HG02943 (cell line): Measurements from ENCODE around the gene PPARG.

Experiments
- ATAC-seq: cut with Tn5 transposase; IDR thresholded peaks from one replicate; pipeline ENCODE4 v1.9.1; 2021; ENCODE audit warnings: mild to moderate bottlenecking, low read depth, moderate library complexity; ENCODE audit not compliant: unreplicated experiment

Gene PPARG

GRCh38 chr3:12339701-12340480 is 51.0 kb downstream of the PPARG start:
- ATAC-seq: no peak

- ATAC-seq: no peak
Measured at GRCh38 chr3:12340506-12340905, 51.6 kb downstream of the PPARG start.

GRCh38 chr3:12342151-12342550 is 53.3 kb downstream of the PPARG start:
- no peak for ATAC-seq

GRCh38 chr3:12343047-12343501 is 54.2 kb downstream of the PPARG start:
- ATAC-seq: no peak

- ATAC-seq: no peak
Measured at GRCh38 chr3:12345141-12345561, 56.3 kb downstream of the PPARG start.

GRCh38 chr3:12345584-12346494 is 57.0 kb downstream of the PPARG start:
- no peak for ATAC-seq

GRCh38 chr3:12347301-12347700 is 58.4 kb downstream of the PPARG start:
- ATAC-seq: no peak

GRCh38 chr3:12349895-12350811 is 61.3 kb downstream of the PPARG start:
- no peak for ATAC-seq

GRCh38 chr3:12351145-12351544 is 62.3 kb downstream of the PPARG start:
- ATAC-seq: no peak

- no peak for ATAC-seq
Measured at GRCh38 chr3:12352253-12352652, 63.4 kb downstream of the PPARG start.

- no peak for ATAC-seq
Measured at GRCh38 chr3:12352755-12353154, 63.9 kb downstream of the PPARG start.

GRCh38 chr3:12353796-12354525 is 65.1 kb downstream of the PPARG start:
- no peak for ATAC-seq

GRCh38 chr3:12356175-12356574 is 67.3 kb downstream of the PPARG start:
- no peak for ATAC-seq

- no peak for ATAC-seq
Measured at GRCh38 chr3:12356996-12357395, 68.1 kb downstream of the PPARG start.

- no peak for ATAC-seq
Measured at GRCh38 chr3:12357456-12357855, 68.6 kb downstream of the PPARG start.

- ATAC-seq: no peak
Measured at GRCh38 chr3:12363397-12364195, 74.7 kb downstream of the PPARG start.

GRCh38 chr3:12367346-12367745 is 78.5 kb downstream of the PPARG start:
- no peak for ATAC-seq

GRCh38 chr3:12369029-12369428 is 80.2 kb downstream of the PPARG start:
- ATAC-seq: no peak

- ATAC-seq: no peak
Measured at GRCh38 chr3:12369598-12369997, 80.7 kb downstream of the PPARG start.
